Liver (tissue), 9 donors: Measurements from ENCODE around the gene MT1F. TPM values are rescaled to one million over a fixed set of nuclear protein-coding genes. Genes with fewer than 3 reads are reported as not detected.

Experiments
- DNase-seq: peaks from one replicate; pipeline ENCODE4 v3.0.0-alpha.2; 2017; ENCODE audit warnings: low spot score
- H3K27ac ChIP-seq, 2 donors: one replicate each; pipeline ENCODE4 v1.7.0; 2013; ENCODE audit warnings: inconsistent platforms in 2 of 2, low read length in 2 of 2, control low read depth in 1 of 2, low read depth in 1 of 2, mild to moderate bottlenecking in 1 of 2
- H3K27me3 ChIP-seq, 4 donors: one replicate each; pipeline versions ENCODE4 v1.6.1 to v1.7.0; 2013; ENCODE audit warnings: low read length in 3 of 4, inconsistent platforms in 1 of 4, mild to moderate bottlenecking in 1 of 4, moderate library complexity in 1 of 4; ENCODE audit not compliant: control insufficient read depth in 4 of 4, insufficient read depth in 4 of 4
- H3K36me3 ChIP-seq, 4 donors: one replicate each; pipeline versions ENCODE4 v1.6.1 to v1.7.0; 2013; ENCODE audit warnings: low read length in 3 of 4, mild to moderate bottlenecking in 3 of 4, low read depth in 1 of 4, moderate library complexity in 1 of 4; ENCODE audit not compliant: control insufficient read depth in 4 of 4, insufficient read depth in 3 of 4
- H3K4me1 ChIP-seq, 4 donors: one replicate each; pipeline versions ENCODE4 v1.6.1 to v1.7.0; 2013; ENCODE audit warnings: low read length in 3 of 4, mild to moderate bottlenecking in 3 of 4, moderate library complexity in 1 of 4; ENCODE audit not compliant: control insufficient read depth in 4 of 4, insufficient read depth in 4 of 4
- H3K4me3 ChIP-seq, 3 donors: one replicate each; pipeline versions ENCODE4 v1.6.1 to v1.7.0; 2013; ENCODE audit warnings: low read length in 3 of 3, control low read depth in 1 of 3, low read depth in 1 of 3, mild to moderate bottlenecking in 1 of 3
- H3K9ac ChIP-seq, 2 donors: one replicate each; pipeline ENCODE4 v1.7.0; 2013; ENCODE audit warnings: low read length in 2 of 2, mild to moderate bottlenecking in 2 of 2, moderate library complexity in 2 of 2, control low read depth in 1 of 2, low read depth in 1 of 2
- H3K9me3 ChIP-seq, 4 donors: one replicate each; pipeline versions ENCODE4 v1.6.1 to v1.7.0; 2013; ENCODE audit warnings: low read length in 3 of 4; ENCODE audit not compliant: control insufficient read depth in 4 of 4
- EGR1 ChIP-seq, 2 donors: IDR thresholded peaks; 2 replicates each; pipeline ENCODE4 v1.6.1; 2016 to 2018; ENCODE audit warnings: antibody characterized with exemption in 2 of 2, low read depth in 2 of 2
- FOXA1 ChIP-seq: IDR thresholded peaks from 2 replicates; pipeline ENCODE4 v1.6.1; 2016; ENCODE audit warnings: antibody characterized with exemption
- FOXA2 ChIP-seq: IDR thresholded peaks from 2 replicates; pipeline ENCODE4 v1.6.1; 2016; ENCODE audit warnings: antibody characterized with exemption
- GABPA ChIP-seq, 2 donors: IDR thresholded peaks in 1 of 2; conservative IDR thresholded peaks in 1 of 2; 2 replicates each; pipeline ENCODE4 v1.6.1; 2016; ENCODE audit warnings: antibody characterized with exemption in 2 of 2, mild to moderate bottlenecking in 1 of 2, moderate library complexity in 1 of 2
- HNF4A ChIP-seq, 2 donors: conservative IDR thresholded peaks; 2 replicates each; pipeline ENCODE4 v1.6.1; 2016; ENCODE audit warnings: antibody characterized with exemption in 2 of 2, mild to moderate bottlenecking in 2 of 2
- HNF4G ChIP-seq: IDR thresholded peaks from 2 replicates; pipeline ENCODE4 v1.6.1; 2016; ENCODE audit warnings: antibody characterized with exemption
- JUND ChIP-seq, 2 donors: IDR thresholded peaks; 2 replicates each; pipeline ENCODE4 v1.6.1; 2016; ENCODE audit warnings: antibody characterized with exemption in 2 of 2
- NR2F2 ChIP-seq: IDR thresholded peaks from 2 replicates; pipeline ENCODE4 v1.6.1; 2016; ENCODE audit warnings: antibody characterized with exemption
- RAD21 ChIP-seq, 2 donors: IDR thresholded peaks; 2 replicates each; pipeline ENCODE4 v1.6.1; 2016; ENCODE audit warnings: antibody characterized with exemption in 2 of 2, mild to moderate bottlenecking in 2 of 2
- RXRA ChIP-seq, 2 donors: IDR thresholded peaks; 2 replicates each; pipeline ENCODE4 v1.6.1; 2017 to 2018; ENCODE audit warnings: antibody characterized with exemption in 2 of 2, mild to moderate bottlenecking in 1 of 2
- SP1 ChIP-seq: IDR thresholded peaks from 2 replicates; pipeline ENCODE4 v1.6.1; 2018; ENCODE audit warnings: antibody characterized with exemption, mild to moderate bottlenecking
- WGBS: extraction: QIAGEN DNeasy Blood & Tissue Kit; methylation state at CpG from one replicate; pipeline ENCODE4 v1.1.7; 2013; 5-methylcytosine and 5-hydroxymethylcytosine counted together
- polyA plus RNA-seq, 2 donors: library from polyadenylated mRNA; stranded (reverse) in 1 of 2; unstranded in 1 of 2; fragments of 200-250 nt in 1 of 2; fragments of >200 nt in 1 of 2; fragmentation: Nextera tagmentation in 1 of 2; extraction: Ambion mirVana in 1 of 2; gene quantifications; one replicate each; pipeline versions ENCODE4 v1.2.1 to v1.2.3, GENCODE V29; 2013 to 2015
- total RNA-seq, 2 donors: library from RNA; depleted of rRNA; stranded (reverse); fragments of >200 nt; gene quantifications; one replicate each; pipeline ENCODE4 v1.2.3, GENCODE V29; 2014
- TF ChIP-seq, protein P1 (sequence below): IDR thresholded peaks from 2 replicates; pipeline ENCODE4 v1.6.1; 2016; ENCODE audit warnings: antibody characterized with exemption
- TF ChIP-seq, protein P2 (sequence below): IDR thresholded peaks from 2 replicates; pipeline ENCODE4 v1.6.1; 2016; ENCODE audit warnings: antibody characterized with exemption, mild to moderate bottlenecking
- TF ChIP-seq, protein P3 (sequence below): IDR thresholded peaks from 2 replicates; pipeline ENCODE4 v1.6.1; 2016; ENCODE audit warnings: antibody characterized with exemption
- TF ChIP-seq, protein P4 (sequence below): IDR thresholded peaks from 2 replicates; pipeline ENCODE4 v1.6.1; 2016; ENCODE audit warnings: antibody characterized with exemption
- TF ChIP-seq, protein P5 (sequence below): fragments of 150-350 bp; IDR thresholded peaks from 2 replicates; pipeline ENCODE4 v1.5.1; 2017; ENCODE audit warnings: improper control_type of control experiment, low read depth, low read length; ENCODE audit not compliant: missing input control
- donor health status: healthy.
- donor health status: healthy.
- donor health status: healthy.
- donor health status: healthy.
- donor health status: healthy.

MT1F gene
- total and polyA plus RNA-seq, 4 donors = 14.2 to 895 (median 134) TPM

DNA sequence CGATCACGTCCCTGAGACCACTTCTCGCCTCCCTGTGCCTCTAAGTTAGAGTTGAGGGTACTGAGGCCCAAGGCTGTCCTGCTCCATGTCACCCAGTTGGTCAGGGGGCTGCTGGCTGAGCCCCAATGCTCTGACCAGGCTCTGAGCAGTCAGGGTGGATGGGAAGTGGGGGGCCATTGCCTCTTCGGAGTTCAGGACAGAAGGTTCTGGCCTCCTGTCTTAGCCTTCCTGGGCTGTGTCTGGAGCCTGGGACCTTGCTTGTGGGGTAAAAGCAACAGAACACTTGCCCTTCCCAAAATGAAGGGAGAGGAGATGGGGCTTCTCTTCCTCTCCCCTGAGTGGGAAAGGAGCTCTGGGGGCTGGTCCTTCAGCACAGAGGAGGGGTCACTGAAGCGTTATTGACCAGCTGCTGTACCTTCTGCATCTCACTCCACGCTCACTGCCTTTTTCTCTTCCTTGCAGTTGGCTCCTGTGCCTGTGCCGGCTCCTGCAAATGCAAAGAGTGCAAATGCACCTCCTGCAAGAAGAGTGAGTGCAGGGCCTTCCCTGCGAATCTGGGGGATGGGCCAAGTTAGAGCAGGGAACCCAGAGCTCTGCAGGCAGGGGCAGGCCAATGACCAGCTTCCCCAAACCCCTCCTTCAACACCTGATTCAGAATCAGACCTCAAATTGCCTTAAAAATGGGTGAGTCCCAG is 25.1 kb downstream of the MT1F start:
- no peak for TF ChIP-seq SP1
- no peak for TF ChIP-seq GABPA (IDR thresholded peaks at IDR 0.05 in 1 of 2, conservative IDR thresholded peaks at IDR 0.05 in 1 of 2)
- TF ChIP-seq HNF4A (conservative IDR thresholded peaks at IDR 0.05) = no peak
- TF ChIP-seq, protein P1, sequence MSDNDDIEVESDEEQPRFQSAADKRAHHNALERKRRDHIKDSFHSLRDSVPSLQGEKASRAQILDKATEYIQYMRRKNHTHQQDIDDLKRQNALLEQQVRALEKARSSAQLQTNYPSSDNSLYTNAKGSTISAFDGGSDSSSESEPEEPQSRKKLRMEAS = no peak
- TF ChIP-seq, protein P2, sequence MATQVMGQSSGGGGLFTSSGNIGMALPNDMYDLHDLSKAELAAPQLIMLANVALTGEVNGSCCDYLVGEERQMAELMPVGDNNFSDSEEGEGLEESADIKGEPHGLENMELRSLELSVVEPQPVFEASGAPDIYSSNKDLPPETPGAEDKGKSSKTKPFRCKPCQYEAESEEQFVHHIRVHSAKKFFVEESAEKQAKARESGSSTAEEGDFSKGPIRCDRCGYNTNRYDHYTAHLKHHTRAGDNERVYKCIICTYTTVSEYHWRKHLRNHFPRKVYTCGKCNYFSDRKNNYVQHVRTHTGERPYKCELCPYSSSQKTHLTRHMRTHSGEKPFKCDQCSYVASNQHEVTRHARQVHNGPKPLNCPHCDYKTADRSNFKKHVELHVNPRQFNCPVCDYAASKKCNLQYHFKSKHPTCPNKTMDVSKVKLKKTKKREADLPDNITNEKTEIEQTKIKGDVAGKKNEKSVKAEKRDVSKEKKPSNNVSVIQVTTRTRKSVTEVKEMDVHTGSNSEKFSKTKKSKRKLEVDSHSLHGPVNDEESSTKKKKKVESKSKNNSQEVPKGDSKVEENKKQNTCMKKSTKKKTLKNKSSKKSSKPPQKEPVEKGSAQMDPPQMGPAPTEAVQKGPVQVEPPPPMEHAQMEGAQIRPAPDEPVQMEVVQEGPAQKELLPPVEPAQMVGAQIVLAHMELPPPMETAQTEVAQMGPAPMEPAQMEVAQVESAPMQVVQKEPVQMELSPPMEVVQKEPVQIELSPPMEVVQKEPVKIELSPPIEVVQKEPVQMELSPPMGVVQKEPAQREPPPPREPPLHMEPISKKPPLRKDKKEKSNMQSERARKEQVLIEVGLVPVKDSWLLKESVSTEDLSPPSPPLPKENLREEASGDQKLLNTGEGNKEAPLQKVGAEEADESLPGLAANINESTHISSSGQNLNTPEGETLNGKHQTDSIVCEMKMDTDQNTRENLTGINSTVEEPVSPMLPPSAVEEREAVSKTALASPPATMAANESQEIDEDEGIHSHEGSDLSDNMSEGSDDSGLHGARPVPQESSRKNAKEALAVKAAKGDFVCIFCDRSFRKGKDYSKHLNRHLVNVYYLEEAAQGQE = no peak
- no peak for TF ChIP-seq HNF4G
- TF ChIP-seq, protein P3, sequence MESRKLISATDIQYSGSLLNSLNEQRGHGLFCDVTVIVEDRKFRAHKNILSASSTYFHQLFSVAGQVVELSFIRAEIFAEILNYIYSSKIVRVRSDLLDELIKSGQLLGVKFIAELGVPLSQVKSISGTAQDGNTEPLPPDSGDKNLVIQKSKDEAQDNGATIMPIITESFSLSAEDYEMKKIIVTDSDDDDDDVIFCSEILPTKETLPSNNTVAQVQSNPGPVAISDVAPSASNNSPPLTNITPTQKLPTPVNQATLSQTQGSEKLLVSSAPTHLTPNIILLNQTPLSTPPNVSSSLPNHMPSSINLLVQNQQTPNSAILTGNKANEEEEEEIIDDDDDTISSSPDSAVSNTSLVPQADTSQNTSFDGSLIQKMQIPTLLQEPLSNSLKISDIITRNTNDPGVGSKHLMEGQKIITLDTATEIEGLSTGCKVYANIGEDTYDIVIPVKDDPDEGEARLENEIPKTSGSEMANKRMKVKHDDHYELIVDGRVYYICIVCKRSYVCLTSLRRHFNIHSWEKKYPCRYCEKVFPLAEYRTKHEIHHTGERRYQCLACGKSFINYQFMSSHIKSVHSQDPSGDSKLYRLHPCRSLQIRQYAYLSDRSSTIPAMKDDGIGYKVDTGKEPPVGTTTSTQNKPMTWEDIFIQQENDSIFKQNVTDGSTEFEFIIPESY = no peak
- TF ChIP-seq EGR1 (IDR thresholded peaks at IDR 0.05; ENCODE audit: low read depth in 2 of 2) = no peak
- TF ChIP-seq, protein P4, sequence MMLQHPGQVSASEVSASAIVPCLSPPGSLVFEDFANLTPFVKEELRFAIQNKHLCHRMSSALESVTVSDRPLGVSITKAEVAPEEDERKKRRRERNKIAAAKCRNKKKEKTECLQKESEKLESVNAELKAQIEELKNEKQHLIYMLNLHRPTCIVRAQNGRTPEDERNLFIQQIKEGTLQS = no peak
- TF ChIP-seq FOXA2 = no peak
- no peak for TF ChIP-seq JUND (IDR thresholded peaks at IDR 0.05)
- TF ChIP-seq RXRA (IDR thresholded peaks at IDR 0.05) = no peak
- TF ChIP-seq FOXA1 = no peak
- no peak for TF ChIP-seq NR2F2
- TF ChIP-seq, protein P5, sequence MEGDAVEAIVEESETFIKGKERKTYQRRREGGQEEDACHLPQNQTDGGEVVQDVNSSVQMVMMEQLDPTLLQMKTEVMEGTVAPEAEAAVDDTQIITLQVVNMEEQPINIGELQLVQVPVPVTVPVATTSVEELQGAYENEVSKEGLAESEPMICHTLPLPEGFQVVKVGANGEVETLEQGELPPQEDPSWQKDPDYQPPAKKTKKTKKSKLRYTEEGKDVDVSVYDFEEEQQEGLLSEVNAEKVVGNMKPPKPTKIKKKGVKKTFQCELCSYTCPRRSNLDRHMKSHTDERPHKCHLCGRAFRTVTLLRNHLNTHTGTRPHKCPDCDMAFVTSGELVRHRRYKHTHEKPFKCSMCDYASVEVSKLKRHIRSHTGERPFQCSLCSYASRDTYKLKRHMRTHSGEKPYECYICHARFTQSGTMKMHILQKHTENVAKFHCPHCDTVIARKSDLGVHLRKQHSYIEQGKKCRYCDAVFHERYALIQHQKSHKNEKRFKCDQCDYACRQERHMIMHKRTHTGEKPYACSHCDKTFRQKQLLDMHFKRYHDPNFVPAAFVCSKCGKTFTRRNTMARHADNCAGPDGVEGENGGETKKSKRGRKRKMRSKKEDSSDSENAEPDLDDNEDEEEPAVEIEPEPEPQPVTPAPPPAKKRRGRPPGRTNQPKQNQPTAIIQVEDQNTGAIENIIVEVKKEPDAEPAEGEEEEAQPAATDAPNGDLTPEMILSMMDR = no peak
- no peak for TF ChIP-seq RAD21 (IDR thresholded peaks at IDR 0.05)
- Histone ChIP-seq H3K36me3 (no peaks in the 10 kb centered on the region), H3K4me3 (peak overlapping the region; percentile 60 to 78 (median 77)), H3K9me3 (no peaks in the 10 kb centered on the region), H3K4me1 (peaks cover 4 to 19% (median 10%) of the 10 kb centered on the region in 4 donors), H3K27me3 (no peaks in the 10 kb centered on the region), H3K9ac (peak overlapping the region; percentile 83), H3K27ac (peak overlapping the region; percentile 80 to 89)
- 14% methylated on average over 8 of the region's 8 CpGs for WGBS
- no peak for DNase-seq
